Fibroblast of mammary gland (primary cell): ENCODE measurements around the gene LSM14A.
"Not testable (repeated sequence)": the region's sequence is repeated elsewhere in the genome, so short reads cannot be mapped to it uniquely, and the experiment has no call there.

ENCODE experiments used
- DNase-seq: peaks from one replicate; pipeline ENCODE4 v3.0.0-alpha.2; 2010; ENCODE audit warnings: low read depth
- H3K4me3 ChIP-seq: 2 replicates; pipeline ENCODE4 v1.5.1; 2011; ENCODE audit warnings: low read depth, mild to moderate bottlenecking, low read length, moderate library complexity; ENCODE audit not compliant: control insufficient read depth
- CTCF ChIP-seq: conservative IDR thresholded peaks from 2 replicates; pipeline ENCODE4 v1.5.1; 2011; ENCODE audit warnings: low read depth, low read length, inconsistent platforms; ENCODE audit not compliant: control insufficient read depth, insufficient read depth

LSM14A gene

GRCh38 chr19:34171877-34172660 is at the start of gene LSM14A:
TSS of gene LSM14A (plus strand) at chr19:34172504. CDS start at chr19:34172643, 139 bp downstream.
- DNase-seq: peak; percentile 88

GRCh38 chr19:34124828-34125227 is 47.5 kb upstream of the LSM14A start:
- TF ChIP-seq CTCF: no peak
- peak; percentile 1 for DNase-seq
- no peak overlapping the region for H3K4me3 ChIP-seq

More at GRCh38 chr19:34171877-34172660, at the start of gene LSM14A:
- peak within 1 kb of the TSS; percentile 73 for H3K4me3 ChIP-seq
- TF ChIP-seq CTCF: no peak

GRCh38 chr19:34126966-34127365 is 45.3 kb upstream of the LSM14A start:
- no peak overlapping the region for H3K4me3 ChIP-seq
- DNase-seq: no peak
- no peak for TF ChIP-seq CTCF

GRCh38 chr19:34127684-34128189 is 44.6 kb upstream of the LSM14A start:
- DNase-seq: no peak
- no peak for TF ChIP-seq CTCF
- H3K4me3 ChIP-seq: no peak overlapping the region

GRCh38 chr19:34128558-34129250 is 43.6 kb upstream of the LSM14A start:
- TF ChIP-seq CTCF: no peak
- H3K4me3 ChIP-seq: no peak overlapping the region
- peak; percentile 19 for DNase-seq

- no peak for TF ChIP-seq CTCF
- peak; percentile 10 for DNase-seq
Measured at GRCh38 chr19:34131100-34131499, 41.2 kb upstream of the LSM14A start.

GRCh38 chr19:34132145-34132544 is 40.2 kb upstream of the LSM14A start:
- not testable (repeated sequence) for H3K4me3 ChIP-seq, DNase-seq

More at GRCh38 chr19:34131100-34131499, 41.2 kb upstream of the LSM14A start:
- no peak overlapping the region for H3K4me3 ChIP-seq

- DNase-seq, H3K4me3 ChIP-seq: not testable (repeated sequence)
Measured at GRCh38 chr19:34132706-34133105, 39.6 kb upstream of the LSM14A start.
